ENCODE data around the gene SPTBN1.

DNA sequence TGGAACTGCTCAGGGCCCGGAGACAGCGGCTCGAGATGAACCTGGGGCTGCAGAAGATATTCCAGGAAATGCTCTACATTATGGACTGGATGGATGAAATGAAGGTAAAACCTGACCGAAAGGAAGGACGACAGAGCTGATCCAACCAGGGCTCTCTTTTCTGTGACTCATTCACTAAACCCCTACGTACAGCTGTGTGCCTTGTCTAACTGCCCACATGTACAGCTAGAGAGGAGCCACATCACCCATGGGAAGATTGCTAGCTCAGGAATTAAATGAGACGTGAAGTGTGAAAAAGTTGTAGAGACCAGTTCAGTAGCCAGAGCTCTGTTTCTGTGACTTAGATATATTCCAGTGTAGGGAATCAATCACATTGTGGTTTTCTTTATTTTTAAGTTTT is 170.0 kb downstream of the SPTBN1 start:
- TF ChIP-seq, protein P1, sequence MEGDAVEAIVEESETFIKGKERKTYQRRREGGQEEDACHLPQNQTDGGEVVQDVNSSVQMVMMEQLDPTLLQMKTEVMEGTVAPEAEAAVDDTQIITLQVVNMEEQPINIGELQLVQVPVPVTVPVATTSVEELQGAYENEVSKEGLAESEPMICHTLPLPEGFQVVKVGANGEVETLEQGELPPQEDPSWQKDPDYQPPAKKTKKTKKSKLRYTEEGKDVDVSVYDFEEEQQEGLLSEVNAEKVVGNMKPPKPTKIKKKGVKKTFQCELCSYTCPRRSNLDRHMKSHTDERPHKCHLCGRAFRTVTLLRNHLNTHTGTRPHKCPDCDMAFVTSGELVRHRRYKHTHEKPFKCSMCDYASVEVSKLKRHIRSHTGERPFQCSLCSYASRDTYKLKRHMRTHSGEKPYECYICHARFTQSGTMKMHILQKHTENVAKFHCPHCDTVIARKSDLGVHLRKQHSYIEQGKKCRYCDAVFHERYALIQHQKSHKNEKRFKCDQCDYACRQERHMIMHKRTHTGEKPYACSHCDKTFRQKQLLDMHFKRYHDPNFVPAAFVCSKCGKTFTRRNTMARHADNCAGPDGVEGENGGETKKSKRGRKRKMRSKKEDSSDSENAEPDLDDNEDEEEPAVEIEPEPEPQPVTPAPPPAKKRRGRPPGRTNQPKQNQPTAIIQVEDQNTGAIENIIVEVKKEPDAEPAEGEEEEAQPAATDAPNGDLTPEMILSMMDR (IDR thresholded peaks at IDR 0.05) = no peak
- TF ChIP-seq, protein P2, sequence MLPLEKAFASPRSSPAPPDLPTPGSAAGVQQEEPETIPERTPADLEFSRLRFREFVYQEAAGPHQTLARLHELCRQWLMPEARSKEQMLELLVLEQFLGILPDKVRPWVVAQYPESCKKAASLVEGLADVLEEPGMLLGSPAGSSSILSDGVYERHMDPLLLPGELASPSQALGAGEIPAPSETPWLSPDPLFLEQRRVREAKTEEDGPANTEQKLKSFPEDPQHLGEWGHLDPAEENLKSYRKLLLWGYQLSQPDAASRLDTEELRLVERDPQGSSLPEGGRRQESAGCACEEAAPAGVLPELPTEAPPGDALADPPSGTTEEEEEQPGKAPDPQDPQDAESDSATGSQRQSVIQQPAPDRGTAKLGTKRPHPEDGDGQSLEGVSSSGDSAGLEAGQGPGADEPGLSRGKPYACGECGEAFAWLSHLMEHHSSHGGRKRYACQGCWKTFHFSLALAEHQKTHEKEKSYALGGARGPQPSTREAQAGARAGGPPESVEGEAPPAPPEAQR (CRISPR knock-in tag; IDR thresholded peaks at IDR 0.05) = no peak
- TF ChIP-seq ESRRA (CRISPR knock-in tag; IDR thresholded peaks at IDR 0.05; ENCODE audit: borderline replicate concordance) = no peak

Measured in WTC11 (cell line).